Right cardiac atrium (tissue), 5 donors: Measurements from ENCODE around the gene ATG101. TPM values are rescaled to one million over a fixed set of nuclear protein-coding genes. Genes with fewer than 3 reads are reported as not detected.

ENCODE experiments used
- ATAC-seq, 2 donors: fragments of 200-7000 bp; cut with Tn5 transposase; one replicate each; pipeline versions ENCODE4 v1.8.0 to v1.9.1; 2020; ENCODE audit warnings: moderate library complexity in 2 of 2, mild to moderate bottlenecking in 1 of 2
- DNase-seq, 3 donors: peaks; one replicate each; pipeline ENCODE4 v3.0.0-alpha.2; 2020
- H3K27ac ChIP-seq: one replicate; pipeline ENCODE4 v1.5.1; 2013; ENCODE audit warnings: mild to moderate bottlenecking, low read length, control low read depth, moderate library complexity
- H3K27me3 ChIP-seq: one replicate; pipeline ENCODE4 v1.6.1; 2013; ENCODE audit not compliant: control insufficient read depth, insufficient read depth
- H3K4me1 ChIP-seq: one replicate; pipeline ENCODE4 v1.6.1; 2013; ENCODE audit warnings: low read length; ENCODE audit not compliant: control insufficient read depth, insufficient read depth
- H3K4me3 ChIP-seq: one replicate; pipeline ENCODE4 v1.5.1; 2013; ENCODE audit warnings: low read length, control low read depth
- H3K9me3 ChIP-seq: one replicate; pipeline ENCODE4 v1.6.1; 2013; ENCODE audit warnings: low read length; ENCODE audit not compliant: control insufficient read depth
- WGBS: extraction: QIAGEN DNeasy Blood & Tissue Kit; methylation state at CpG from one replicate; pipeline ENCODE4 v1.1.7; 2013; 5-methylcytosine and 5-hydroxymethylcytosine counted together
- intact Hi-C, 4 donors: fragments of 100-400 bp; cut with DNase I; formaldehyde crosslinking; loops; one replicate each; pipeline versions ENCODE4 v1.11.0 to v1.14.0; 2022 to 2023
- polyA plus RNA-seq: library from polyadenylated mRNA; stranded (reverse); fragments of 200-250 nt; gene quantifications from one replicate; pipeline ENCODE4 v1.2.3, GENCODE V29; 2013
- total RNA-seq, 4 donors: library from RNA; stranded (reverse); fragmentation: NEBNext Ultra II Directional; extraction: Animal tissue kit (Norgen Biotek cat#: 25700); gene quantifications; one replicate each; pipeline ENCODE4 v1.2.1, GENCODE V29; 2021
- donor health status: healthy with polysubstance abuse.
- donor health status: DM: no; HTN: yes; CAD: no.
- donor health status: DM: no; HTN: no; CAD: no.
- donor health status: DM: no; HTN: yes; CAD: no; lungs with severe emphysema.
- donor health status: DM: yes; HTN: yes; CAD: no.

The ATG101 gene
- total and polyA plus RNA-seq, 5 donors, result 24.8 to 33.0 (median 27.7) TPM

GRCh38 chr12:52042706-52043385 lies 26.9 kb upstream of the ATG101 start:
- no peak overlapping the region for H3K4me3 ChIP-seq

GRCh38 chr12:52043386-52044212 lies 26.2 kb upstream of the ATG101 start:
- Histone ChIP-seq H3K27ac (peak overlapping the region; percentile 99), H3K27me3 (no peaks in the 10 kb centered on the region), H3K4me3 (peak overlapping the region; percentile 41), H3K9me3 (no peaks in the 10 kb centered on the region), H3K4me1 (peaks cover 42% of the 10 kb centered on the region)
- ATAC-seq, result peak; percentile 24 to 58
- intact Hi-C loops, result no loop called here
- DNase-seq, result peak; percentile 79 to 90 (median 87)
- 38% methylated on average over 21 of the region's 21 CpGs for WGBS

More at GRCh38 chr12:52042706-52043385, 26.9 kb upstream of the ATG101 start:
- ATAC-seq (no peak), DNase-seq (peak in 2 of 3 donors; percentile 53 to 58)
- 55% methylated on average over 8 of the region's 8 CpGs for WGBS
- Histone ChIP-seq H3K27ac (peak overlapping the region; percentile 61), H3K27me3 (no peaks in the 10 kb centered on the region), H3K9me3 (no peaks in the 10 kb centered on the region), H3K4me1 (peaks cover 44% of the 10 kb centered on the region)
- intact Hi-C loops, result no loop called here

- WGBS, result 22% methylated on average over 18 of the region's 18 CpGs
- peak; percentile 62 to 72 for ATAC-seq
- intact Hi-C loops, result no loop called here
- peaks cover 40% of the 10 kb centered on the region for H3K4me1 ChIP-seq
- H3K9me3 ChIP-seq, result no peaks in the 10 kb centered on the region
- H3K4me3 ChIP-seq, result peak overlapping the region; percentile 41
- DNase-seq, result peak; percentile 91 to 97 (median 95)
- H3K27me3 ChIP-seq, result no peaks in the 10 kb centered on the region
- H3K27ac ChIP-seq, result peak overlapping the region; percentile 99
These were observed 25.3 kb upstream of the ATG101 start for GRCh38 chr12:52044292-52044983.

- WGBS, result 25% methylated on average over 4 of the region's 4 CpGs
- peak; percentile 8 to 60 for ATAC-seq
These were observed 24.0 kb upstream of the ATG101 start for GRCh38 chr12:52045794-52046199.

GRCh38 chr12:52046859-52047258 lies 22.9 kb upstream of the ATG101 start:
- Histone ChIP-seq H3K27me3 (no peaks in the 10 kb centered on the region), H3K4me1 (peaks cover 39% of the 10 kb centered on the region), H3K9me3 (no peaks in the 10 kb centered on the region), H3K27ac (no peak overlapping the region), H3K4me3 (no peak overlapping the region)
- intact Hi-C loops, result no loop called here
- WGBS, result 94% methylated on average over 7 of the region's 7 CpGs
- DNase-seq (peak in 1 of 3 donors; percentile 36), ATAC-seq (no peak)

More at GRCh38 chr12:52045794-52046199, 24.0 kb upstream of the ATG101 start:
- H3K4me1 ChIP-seq, result peaks cover 39% of the 10 kb centered on the region
- no peaks in the 10 kb centered on the region for H3K27me3 ChIP-seq
- intact Hi-C loops, result no loop called here
- H3K27ac ChIP-seq, result peak overlapping the region; percentile 99
- no peak overlapping the region for H3K4me3 ChIP-seq
- no peaks in the 10 kb centered on the region for H3K9me3 ChIP-seq
- DNase-seq, result peak; percentile 76 to 90 (median 87)

- H3K4me3 ChIP-seq, result no peak overlapping the region
- peaks cover 32% of the 10 kb centered on the region for H3K4me1 ChIP-seq
- ATAC-seq, result no peak
- 74% methylated on average over 4 of the region's 4 CpGs for WGBS
- H3K27ac ChIP-seq, result no peak overlapping the region
- H3K9me3 ChIP-seq, result no peaks in the 10 kb centered on the region
- DNase-seq, result peak in 2 of 3 donors; percentile 16 to 38
- intact Hi-C loops, result no loop called here
- H3K27me3 ChIP-seq, result no peaks in the 10 kb centered on the region
These were observed 20.5 kb upstream of the ATG101 start for GRCh38 chr12:52049286-52049685.

- no peaks in the 10 kb centered on the region for H3K9me3 ChIP-seq
- H3K27me3 ChIP-seq, result no peaks in the 10 kb centered on the region
- H3K4me3 ChIP-seq, result no peak overlapping the region
- H3K4me1 ChIP-seq, result peaks cover 32% of the 10 kb centered on the region
- H3K27ac ChIP-seq, result peak overlapping the region; percentile 97
- DNase-seq (no peak), ATAC-seq (no peak)
- WGBS, result 88% methylated on average over 5 of the region's 5 CpGs
- intact Hi-C loops, result no loop called here
These were observed 20.1 kb upstream of the ATG101 start for GRCh38 chr12:52049688-52050087.

DNA sequence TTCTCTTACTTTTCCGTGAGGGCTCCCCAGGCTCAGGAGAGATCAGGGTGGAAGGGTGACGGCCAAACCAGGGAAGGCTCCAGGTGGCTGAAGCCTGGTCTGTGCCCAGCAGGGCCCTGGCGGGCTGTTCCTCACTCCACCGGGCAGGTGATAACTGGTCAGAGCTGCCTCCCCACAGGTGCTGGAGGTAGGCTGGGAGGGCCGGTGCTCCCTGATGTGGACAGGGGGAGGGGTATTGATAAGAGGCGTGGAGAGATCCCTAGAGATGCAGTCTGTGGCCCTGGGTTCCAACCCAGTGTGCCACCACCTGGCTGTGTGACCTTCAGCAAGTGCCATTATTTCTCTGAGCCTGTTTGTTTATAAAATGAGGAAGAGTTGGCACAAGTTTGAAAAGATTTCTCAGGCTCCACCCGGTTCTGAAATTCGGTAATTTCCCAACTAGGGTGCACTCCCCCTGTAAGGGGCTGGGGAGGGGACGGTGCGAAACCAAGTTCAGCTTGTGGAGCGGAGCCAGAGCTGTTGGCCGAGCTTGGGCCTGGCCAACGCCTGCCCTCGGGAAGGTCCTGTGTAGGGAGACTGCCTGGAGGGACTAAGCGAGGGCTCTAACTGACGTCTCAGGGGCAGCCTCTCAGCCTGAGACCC lies 19.5 kb upstream of the ATG101 start:
- ATAC-seq (peak in 1 of 2 donors; percentile 24), DNase-seq (peak; percentile 46 to 87 (median 64))
- Histone ChIP-seq H3K4me1 (peaks cover 29% of the 10 kb centered on the region), H3K27me3 (no peaks in the 10 kb centered on the region), H3K27ac (peak overlapping the region; percentile 97), H3K9me3 (no peaks in the 10 kb centered on the region), H3K4me3 (peak overlapping the region; percentile 72)
- WGBS, result 29% methylated on average over 16 of the region's 16 CpGs
- intact Hi-C loops, result no loop called here

- peak; percentile 87 to 94 for ATAC-seq
These were observed 18.8 kb upstream of the ATG101 start, which contains the start of gene NR4A1 for GRCh38 chr12:52050758-52051541. Gene NR4A1 (plus strand): TSS chr12:52051442. CDS start chr12:52054329, 2,887 bp downstream.

More at GRCh38 chr12:52050758-52051541, 18.8 kb upstream of the ATG101 start, which contains the start of gene NR4A1:
- H3K27ac ChIP-seq, result peak within 1 kb of the TSS; percentile 97
- intact Hi-C loops, result no loop called here
- peak within 1 kb of the TSS; percentile 72 for H3K4me3 ChIP-seq
- peak; percentile 99 to 100 (median 100) for DNase-seq
- under 1% methylated on average over 77 of the region's 77 CpGs for WGBS
- H3K9me3 ChIP-seq, result no peaks in the 10 kb centered on the region
- H3K27me3 ChIP-seq, result no peaks in the 10 kb centered on the region
- peaks cover 26% of the 10 kb centered on the region for H3K4me1 ChIP-seq
